ENCODE data around the gene ZNRD2. TPM values are rescaled to one million over a fixed set of nuclear protein-coding genes. Genes with fewer than 3 reads are reported as not detected.
"Not testable (repeated sequence)": the region's sequence is repeated elsewhere in the genome, so short reads cannot be mapped to it uniquely, and the experiment has no call there.

Gene ZNRD2
- total RNA-seq, 1 experiment from 2014 or later, result 126 TPM

DNA sequence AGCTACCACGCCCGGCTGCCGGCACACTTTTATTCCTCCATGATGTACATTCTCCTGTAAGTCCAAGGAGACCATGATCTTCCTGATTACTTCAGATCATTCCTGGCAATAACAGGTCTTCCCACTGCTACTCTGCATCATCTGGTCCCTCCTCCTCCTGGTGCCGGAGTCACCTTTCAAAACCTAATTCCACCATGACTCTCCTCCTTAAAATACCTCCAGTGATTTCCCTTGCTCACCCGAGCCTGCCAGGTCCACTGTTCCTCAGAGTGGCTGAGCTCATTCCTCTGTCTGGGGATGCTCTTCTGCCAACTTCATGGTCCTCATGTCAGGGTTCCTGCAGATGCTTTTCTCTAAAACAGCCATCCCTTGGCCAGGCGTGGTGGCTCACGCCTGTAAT lies 8.3 kb upstream of the ZNRD2 start:
- H3K9me2 ChIP-seq (replicated peaks; ENCODE audit: low read length), result no peaks in the 10 kb centered on the region
- H3K4me2 ChIP-seq (ENCODE audit: low read length), result no peak overlapping the region
- H3K27ac ChIP-seq (ENCODE audit: low read length), result no peak overlapping the region
- peaks cover 12% of the 10 kb centered on the region for H3F3A ChIP-seq (ENCODE audit: low read length, unreplicated experiment)
- no peak overlapping the region for H3K4me3 ChIP-seq (ENCODE audit: low read length)
- CTCF ChIA-PET, result interaction anchor here (0.6 kb wide), 1 partner anchor 177 kb away, joined by 3 read pairs; no protein-coding TSS in a partner anchor
- H3K27me3 ChIP-seq (ENCODE audit: low read length), result no peaks in the 10 kb centered on the region
- DNase-seq, result no peak
- H3K9ac ChIP-seq (ENCODE audit: low read length), result no peak overlapping the region
- intact Hi-C loops (cut with micrococcal nuclease), result no loop called here
- H4K20me1 ChIP-seq (ENCODE audit: low read length), result no peaks in the 10 kb centered on the region
- no peak overlapping the region for H2AFZ ChIP-seq (ENCODE audit: low read length)
- H3K79me2 ChIP-seq (ENCODE audit: low read length), result peaks cover 6% of the 10 kb centered on the region
- no peaks in the 10 kb centered on the region for H3K36me3 ChIP-seq (ENCODE audit: low read depth, low read length)
- no peak for ATAC-seq
- peaks cover 48% of the 10 kb centered on the region for H3K4me1 ChIP-seq (ENCODE audit: insufficient read depth, low read length)
- POLR2A ChIA-PET (ENCODE audit: unreplicated experiment), result interaction anchor here (0.5 kb wide), 1 partner anchor 239 kb away, joined by 10 read pairs; no protein-coding TSS in a partner anchor
- no TSS peak for BruUV-seq (replicated peaks)
- TF ChIP-seq CTCF (conservative IDR thresholded peaks at IDR 0.05; ENCODE audit: low read depth, low read length) (no peak), EZH2phosphoT487 (IDR thresholded peaks at IDR 0.05; ENCODE audit: borderline replicate concordance, low read length) (no peak), EZH2 (IDR thresholded peaks at IDR 0.05; ENCODE audit: low read length, unreplicated experiment) (no peak)
- no peaks in the 10 kb centered on the region for H3K9me3 ChIP-seq (ENCODE audit: low read length)

DNA sequence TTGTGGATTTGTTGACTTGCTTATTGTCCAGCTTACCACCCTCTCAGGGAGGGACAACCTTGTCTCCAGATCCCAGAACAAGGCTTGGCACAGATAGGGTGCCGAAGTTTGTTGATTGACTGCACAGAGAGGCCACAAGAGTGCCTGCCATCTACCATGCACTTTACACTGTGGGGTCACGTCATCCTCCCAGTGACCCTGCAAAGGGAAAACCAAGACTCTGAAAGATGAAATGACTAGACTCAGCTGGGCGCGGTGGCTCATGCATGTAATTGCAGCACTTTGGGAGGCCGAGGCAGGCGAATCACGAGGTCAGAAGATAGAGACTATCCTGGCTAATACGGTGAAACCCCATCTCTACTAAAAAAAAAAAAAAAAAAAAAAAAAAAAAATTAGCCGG lies 7.5 kb upstream of the ZNRD2 start:
- ATAC-seq (no peak), DNase-seq (no peak)
- no peak overlapping the region for H3K9ac ChIP-seq (ENCODE audit: low read length)
- H3F3A ChIP-seq (ENCODE audit: low read length, unreplicated experiment), result peaks cover 12% of the 10 kb centered on the region
- intact Hi-C loops (cut with micrococcal nuclease), result no loop called here
- TF ChIP-seq CTCF (conservative IDR thresholded peaks at IDR 0.05; ENCODE audit: low read depth, low read length) (no peak), EZH2phosphoT487 (IDR thresholded peaks at IDR 0.05; ENCODE audit: borderline replicate concordance, low read length) (no peak), EZH2 (IDR thresholded peaks at IDR 0.05; ENCODE audit: low read length, unreplicated experiment) (no peak)
- no peaks in the 10 kb centered on the region for H3K36me3 ChIP-seq (ENCODE audit: low read depth, low read length)
- no peaks in the 10 kb centered on the region for H3K9me2 ChIP-seq (replicated peaks; ENCODE audit: low read length)
- no peaks in the 10 kb centered on the region for H3K9me3 ChIP-seq (ENCODE audit: low read length)
- no peaks in the 10 kb centered on the region for H3K27me3 ChIP-seq (ENCODE audit: low read length)
- CTCF ChIA-PET, result interaction anchor here (0.6 kb wide), 1 partner anchor 177 kb away, joined by 3 read pairs; no protein-coding TSS in a partner anchor
- no TSS peak for BruUV-seq (replicated peaks)
- peaks cover 42% of the 10 kb centered on the region for H3K4me1 ChIP-seq (ENCODE audit: insufficient read depth, low read length)
- POLR2A ChIA-PET (ENCODE audit: unreplicated experiment), result no interaction called here
- peaks cover 2% of the 10 kb centered on the region; the same call in 1 of the 2 replicates for H3K79me2 ChIP-seq (ENCODE audit: low read length)
- no peaks in the 10 kb centered on the region for H4K20me1 ChIP-seq (ENCODE audit: low read length)
- no peak overlapping the region for H2AFZ ChIP-seq (ENCODE audit: low read length)
- H3K4me3 ChIP-seq (ENCODE audit: low read length), result no peak overlapping the region
- H3K27ac ChIP-seq (ENCODE audit: low read length), result no peak overlapping the region
- H3K4me2 ChIP-seq (ENCODE audit: low read length), result no peak overlapping the region

DNA sequence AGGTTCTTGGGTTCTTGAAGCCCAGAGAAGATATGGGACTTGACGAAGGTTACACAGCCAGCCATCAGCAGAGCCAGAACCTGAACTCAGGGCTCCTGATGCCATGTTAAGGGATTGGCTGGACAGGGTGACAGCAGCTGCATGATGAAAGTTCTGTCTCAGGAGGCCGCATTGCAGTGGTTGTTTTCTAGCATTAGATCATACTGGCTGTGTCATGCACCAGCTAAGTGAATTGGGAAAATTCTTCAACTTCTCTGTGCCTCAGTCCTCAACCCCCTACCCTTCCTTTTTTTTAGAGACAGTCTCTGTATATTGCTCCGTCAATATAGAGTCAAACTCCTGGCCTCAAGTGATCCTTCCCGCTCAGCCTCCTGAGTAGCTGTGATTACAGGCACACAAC lies 6.7 kb upstream of the ZNRD2 start:
- H3K9ac ChIP-seq (ENCODE audit: low read length), result no peak overlapping the region
- no peak overlapping the region for H2AFZ ChIP-seq (ENCODE audit: low read length)
- POLR2A ChIA-PET (ENCODE audit: unreplicated experiment), result no interaction called here
- no peaks in the 10 kb centered on the region for H3K9me3 ChIP-seq (ENCODE audit: low read length)
- H4K20me1 ChIP-seq (ENCODE audit: low read length), result no peaks in the 10 kb centered on the region
- no peak overlapping the region for H3K4me3 ChIP-seq (ENCODE audit: low read length)
- CTCF ChIA-PET, result no interaction called here
- H3K4me1 ChIP-seq (ENCODE audit: insufficient read depth, low read length), result peaks cover 42% of the 10 kb centered on the region
- no peaks in the 10 kb centered on the region for H3K27me3 ChIP-seq (ENCODE audit: low read length)
- no TSS peak for BruUV-seq (replicated peaks)
- no peak for TF ChIP-seq EZH2 (IDR thresholded peaks at IDR 0.05; ENCODE audit: low read length, unreplicated experiment)
- TF ChIP-seq CTCF (conservative IDR thresholded peaks at IDR 0.05; ENCODE audit: low read depth, low read length), result no peak
- TF ChIP-seq EZH2phosphoT487 (IDR thresholded peaks at IDR 0.05; ENCODE audit: borderline replicate concordance, low read length), result no peak
- H3F3A ChIP-seq (ENCODE audit: low read length, unreplicated experiment), result peaks cover 12% of the 10 kb centered on the region
- no peaks in the 10 kb centered on the region for H3K9me2 ChIP-seq (replicated peaks; ENCODE audit: low read length)
- H3K79me2 ChIP-seq (ENCODE audit: low read length), result peaks cover 10% of the 10 kb centered on the region
- ATAC-seq (no peak), DNase-seq (no peak)
- H3K27ac ChIP-seq (ENCODE audit: low read length), result no peak overlapping the region
- no peaks in the 10 kb centered on the region for H3K36me3 ChIP-seq (ENCODE audit: low read depth, low read length)
- H3K4me2 ChIP-seq (ENCODE audit: low read length), result no peak overlapping the region
- intact Hi-C loops (cut with micrococcal nuclease), result no loop called here

DNA sequence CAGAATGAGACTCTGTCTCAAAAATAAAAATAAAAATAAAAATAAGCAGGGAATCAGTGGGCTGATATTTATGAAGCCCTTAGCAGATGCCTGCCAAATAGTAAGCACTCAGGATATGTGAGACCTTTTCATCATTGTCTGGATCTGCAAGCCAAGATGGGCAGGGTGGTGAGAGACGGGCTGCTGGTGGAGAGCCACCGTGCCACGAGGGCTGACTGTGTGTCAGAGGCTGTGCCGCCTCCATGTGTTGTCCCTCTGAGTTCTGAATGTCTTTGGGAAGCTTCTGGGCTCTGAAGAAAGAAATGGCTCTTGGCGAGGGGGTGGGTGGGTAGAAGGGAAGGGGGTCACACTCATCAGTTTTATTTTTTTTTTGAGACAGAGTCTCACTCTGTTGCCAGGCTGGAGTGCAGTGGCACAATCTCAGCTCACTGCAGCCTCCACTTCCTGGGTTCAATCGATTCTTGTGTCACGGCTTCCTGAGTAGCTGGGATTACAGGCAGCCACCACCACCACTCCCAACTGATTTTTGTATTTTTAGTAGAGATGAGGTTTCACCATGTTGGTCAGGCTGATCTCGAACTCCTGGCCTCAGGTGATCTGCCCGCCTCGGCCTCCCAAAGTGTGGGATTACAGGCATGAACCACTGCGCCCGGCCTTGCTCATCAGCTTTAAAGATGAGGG lies 5.3 kb upstream of the ZNRD2 start:
- H4K20me1 ChIP-seq (ENCODE audit: low read length); H3K4me3 ChIP-seq (ENCODE audit: low read length); H2AFZ ChIP-seq (ENCODE audit: low read length); BruUV-seq (replicated peaks); intact Hi-C loops (cut with micrococcal nuclease); H3K27me3 ChIP-seq (ENCODE audit: low read length); H3K9me3 ChIP-seq (ENCODE audit: low read length); DNase-seq; ATAC-seq; H3K9me2 ChIP-seq (replicated peaks; ENCODE audit: low read length); H3K36me3 ChIP-seq (ENCODE audit: low read depth, low read length); H3K4me2 ChIP-seq (ENCODE audit: low read length); H3K9ac ChIP-seq (ENCODE audit: low read length); CTCF ChIA-PET; H3F3A ChIP-seq (ENCODE audit: low read length, unreplicated experiment): not testable (repeated sequence)
- POLR2A ChIA-PET (ENCODE audit: unreplicated experiment), result interaction anchor here (0.6 kb wide), 1 partner anchor 82 kb away, joined by 5 read pairs; no protein-coding TSS in a partner anchor
- H3K4me1 ChIP-seq (ENCODE audit: insufficient read depth, low read length), result peaks cover 37% of the 10 kb centered on the region
- peak overlapping the region; percentile 20; the same call in 1 of the 2 replicates for H3K27ac ChIP-seq (ENCODE audit: low read length)
- peaks cover 22% of the 10 kb centered on the region for H3K79me2 ChIP-seq (ENCODE audit: low read length)
